DND-41 (cell line): ENCODE measurements around the gene OAS1.

ENCODE experiments used
- ATAC-seq: fragments of 200-7000 bp; cut with Tn5 transposase; 3 replicates; pipeline ENCODE4 v1.9.1; 2021; ENCODE audit warnings: low read depth; ENCODE audit not compliant: insufficient read depth
- DNase-seq: peaks from one replicate; pipeline ENCODE4 v3.0.0-alpha.2; 2020
- H2AFZ ChIP-seq: 2 replicates; pipeline ENCODE4 v1.6.0; 2012; ENCODE audit warnings: low read depth, low read length
- H3K27ac ChIP-seq: 2 replicates; pipeline ENCODE4 v1.5.1; 2012; ENCODE audit warnings: low read length, inconsistent platforms
- H3K27me3 ChIP-seq: fragments of 200-600 bp; sonication (generic); 2 replicates; pipeline ENCODE4 v1.6.0; 2012; ENCODE audit warnings: low read length, mild to moderate bottlenecking, inconsistent platforms; ENCODE audit not compliant: insufficient read depth, poor library complexity
- H3K36me3 ChIP-seq: 2 replicates; pipeline ENCODE4 v1.5.1; 2012; ENCODE audit warnings: low read length, inconsistent platforms; ENCODE audit not compliant: insufficient read depth
- H3K4me1 ChIP-seq: 2 replicates; pipeline ENCODE4 v1.5.1; 2012; ENCODE audit warnings: mild to moderate bottlenecking, low read length; ENCODE audit not compliant: insufficient read depth
- H3K4me2 ChIP-seq: 2 replicates; pipeline ENCODE4 v1.6.0; 2012; ENCODE audit warnings: mild to moderate bottlenecking, moderate library complexity, low read length, inconsistent platforms; ENCODE audit not compliant: insufficient read depth
- H3K4me3 ChIP-seq, 2 experiments: fragments of 200-600 bp in 1 of 2; shearing (Covaris generic) in 1 of 2; 2 replicates each; pipeline ENCODE4 v1.5.1; 2012 to 2016; ENCODE audit warnings: inconsistent platforms in 2 of 2, low read length in 2 of 2, mild to moderate bottlenecking in 2 of 2, low read depth in 1 of 2, moderate library complexity in 1 of 2
- H3K79me2 ChIP-seq: 2 replicates; pipeline ENCODE4 v1.6.0; 2012; ENCODE audit warnings: low read length, inconsistent platforms; ENCODE audit not compliant: insufficient read depth
- H3K9ac ChIP-seq: 2 replicates; pipeline ENCODE4 v1.6.0; 2012; ENCODE audit warnings: low read depth, mild to moderate bottlenecking, inconsistent platforms, low read length, moderate library complexity
- H3K9me3 ChIP-seq: 2 replicates; pipeline ENCODE4 v1.5.1; 2012; ENCODE audit warnings: low read length, moderate library complexity, mild to moderate bottlenecking, inconsistent platforms; ENCODE audit not compliant: insufficient read depth, severe bottlenecking
- H4K20me1 ChIP-seq: 2 replicates; pipeline ENCODE4 v1.6.0; 2012; ENCODE audit warnings: low read length; ENCODE audit not compliant: insufficient read depth
- CTCF ChIP-seq: IDR thresholded peaks from 2 replicates; pipeline ENCODE4 v1.5.1; 2012; ENCODE audit warnings: borderline replicate concordance, low read length, moderate library complexity, mild to moderate bottlenecking; ENCODE audit not compliant: poor library complexity, severe bottlenecking; ENCODE audit errors: extremely low read depth
- EZH2 ChIP-seq: IDR thresholded peaks from 3 replicates; pipeline ENCODE4 v1.6.1; 2012; ENCODE audit warnings: borderline replicate concordance, low read depth, mild to moderate bottlenecking, moderate library complexity, low read length, inconsistent platforms; ENCODE audit not compliant: severe bottlenecking

OAS1 gene

DNA sequence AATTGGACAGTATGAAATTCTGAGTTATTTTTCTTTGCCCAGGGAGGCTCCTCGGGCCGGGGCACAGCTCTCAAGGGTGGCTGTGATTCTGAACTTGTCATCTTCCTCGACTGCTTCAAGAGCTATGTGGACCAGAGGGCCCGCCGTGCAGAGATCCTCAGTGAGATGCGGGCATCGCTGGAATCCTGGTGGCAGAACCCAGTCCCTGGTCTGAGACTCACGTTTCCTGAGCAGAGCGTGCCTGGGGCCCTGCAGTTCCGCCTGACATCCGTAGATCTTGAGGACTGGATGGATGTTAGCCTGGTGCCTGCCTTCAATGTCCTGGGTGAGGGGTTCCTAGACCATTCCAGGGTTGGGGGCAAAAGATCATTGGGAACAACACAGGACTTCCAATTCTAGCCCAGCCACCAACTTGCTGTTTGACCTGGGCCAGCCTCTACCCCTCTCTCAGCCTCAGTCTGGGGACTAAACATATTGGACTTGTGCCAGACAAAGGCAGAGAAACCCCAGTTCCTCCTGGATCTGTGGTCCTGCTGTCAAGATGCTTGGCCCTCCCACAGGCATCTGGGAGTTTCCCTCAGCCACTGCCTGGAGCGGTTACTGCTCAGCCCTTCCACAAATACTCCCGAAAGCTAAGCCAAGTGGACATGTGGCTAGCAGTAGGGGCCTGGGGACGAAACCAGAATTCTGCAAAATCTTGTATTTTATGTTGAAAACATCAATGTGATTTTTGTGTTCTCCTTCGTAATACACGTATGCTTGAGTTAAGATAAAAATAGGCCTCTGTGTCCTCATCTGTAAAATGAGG is 35.0 kb downstream of the OAS1 start:
- H3K9ac ChIP-seq = no peak overlapping the region
- ATAC-seq = no peak
- no peak overlapping the region for H3K4me3 ChIP-seq
- no peaks in the 10 kb centered on the region for H3K27me3 ChIP-seq
- no peaks in the 10 kb centered on the region for H4K20me1 ChIP-seq
- H3K4me2 ChIP-seq = no peak overlapping the region
- H3K27ac ChIP-seq = no peak overlapping the region
- H3K4me1 ChIP-seq = peaks cover 30% of the 10 kb centered on the region
- no peak overlapping the region for H2AFZ ChIP-seq
- TF ChIP-seq CTCF = no peak
- TF ChIP-seq EZH2 = no peak
- no peak for DNase-seq
- no peaks in the 10 kb centered on the region for H3K9me3 ChIP-seq
- peaks cover 29% of the 10 kb centered on the region for H3K36me3 ChIP-seq
- 0 out of 2 replicates have a peak, but pooled peaks cover 3% of the 10 kb centered on the region for H3K79me2 ChIP-seq

GRCh38 chr12:112942572-112942971 is 35.8 kb downstream of the OAS1 start:
- Histone ChIP-seq H3K9ac (no peak overlapping the region), H3K4me1 (peaks cover 30% of the 10 kb centered on the region), H3K4me3 (no peak overlapping the region), H4K20me1 (no peaks in the 10 kb centered on the region), H3K9me3 (no peaks in the 10 kb centered on the region), H3K4me2 (no peak overlapping the region), H3K27me3 (no peaks in the 10 kb centered on the region), H2AFZ (no peak overlapping the region), H3K36me3 (peaks cover 37% of the 10 kb centered on the region), H3K27ac (no peak overlapping the region), H3K79me2 (0 out of 2 replicates have a peak, but pooled peaks cover 3% of the 10 kb centered on the region)
- DNase-seq (no peak), ATAC-seq (no peak)
- TF ChIP-seq EZH2 = no peak
- TF ChIP-seq CTCF = no peak

DNA sequence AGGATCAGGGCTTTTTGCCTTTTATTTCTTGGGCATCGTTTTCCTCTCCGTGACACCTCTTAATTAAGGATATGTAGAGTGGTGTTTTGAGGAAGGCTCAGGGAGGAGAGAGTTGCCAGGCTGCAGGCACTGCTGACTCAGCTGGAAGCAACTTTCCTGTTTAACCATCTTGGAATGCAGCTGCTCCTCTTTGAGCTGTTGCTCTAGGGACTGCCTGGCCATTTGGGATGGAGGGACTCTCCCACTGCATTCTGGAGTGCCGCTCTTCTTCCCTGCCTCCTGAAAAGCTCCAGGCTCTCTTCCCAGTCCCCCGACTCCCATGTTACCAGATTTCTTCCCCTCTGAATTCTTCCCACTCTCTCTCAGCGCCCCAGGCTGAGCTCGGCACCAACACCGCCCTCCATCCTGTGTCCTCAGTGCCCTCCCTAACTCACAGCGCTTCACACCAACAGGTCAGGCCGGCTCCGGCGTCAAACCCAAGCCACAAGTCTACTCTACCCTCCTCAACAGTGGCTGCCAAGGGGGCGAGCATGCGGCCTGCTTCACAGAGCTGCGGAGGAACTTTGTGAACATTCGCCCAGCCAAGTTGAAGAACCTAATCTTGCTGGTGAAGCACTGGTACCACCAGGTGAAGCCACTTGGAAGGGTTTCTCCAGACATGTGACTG is 37.4 kb downstream of the OAS1 start:
- Histone ChIP-seq H2AFZ (no peak overlapping the region), H3K27me3 (no peaks in the 10 kb centered on the region), H3K27ac (no peak overlapping the region), H3K79me2 (0 out of 2 replicates have a peak, but pooled peaks cover 3% of the 10 kb centered on the region), H3K4me1 (peaks cover 16% of the 10 kb centered on the region), H3K4me2 (no peak overlapping the region), H3K9me3 (no peaks in the 10 kb centered on the region), H4K20me1 (no peaks in the 10 kb centered on the region), H3K36me3 (peaks cover 51% of the 10 kb centered on the region), H3K4me3 (no peak overlapping the region), H3K9ac (no peak overlapping the region)
- no peak for ATAC-seq
- TF ChIP-seq EZH2 (no peak), CTCF (no peak)
- no peak for DNase-seq
